Upper lobe of right lung (tissue), 1 donor: ENCODE results near the gene FAM76A. TPM values are rescaled to one million over a fixed set of nuclear protein-coding genes. Genes with fewer than 3 reads are reported as not detected.

ENCODE experiments used
- ATAC-seq: fragments of 200-7000 bp; cut with Tn5 transposase; one replicate; pipeline ENCODE4 v1.9.1; 2020; ENCODE audit warnings: mild to moderate bottlenecking, moderate library complexity
- DNase-seq: peaks from one replicate; pipeline ENCODE4 v3.0.0-alpha.2; 2020
- H3K27ac ChIP-seq: fragments of 200-600 bp; one replicate; pipeline ENCODE4 v1.8.0; 2022
- H3K27me3 ChIP-seq: fragments of 200-600 bp; one replicate; pipeline ENCODE4 v1.8.0; 2022; ENCODE audit warnings: mild to moderate bottlenecking
- H3K36me3 ChIP-seq: fragments of 200-600 bp; one replicate; pipeline ENCODE4 v1.8.0; 2022
- H3K4me1 ChIP-seq: fragments of 200-600 bp; one replicate; pipeline ENCODE4 v1.8.0; 2022
- H3K4me3 ChIP-seq: fragments of 200-600 bp; one replicate; pipeline ENCODE4 v1.8.0; 2022; ENCODE audit warnings: mild to moderate bottlenecking
- H3K9me3 ChIP-seq: fragments of 200-600 bp; one replicate; pipeline ENCODE4 v1.8.0; 2022
- CTCF ChIP-seq: fragments of 200-600 bp; IDR thresholded peaks from one replicate; pipeline ENCODE4 v1.8.0; 2022; ENCODE audit warnings: antibody characterized with exemption
- intact Hi-C: fragments of 100-400 bp; cut with DNase I; formaldehyde crosslinking; loops from one replicate; pipeline ENCODE4 v1.11.0; 2022
- total RNA-seq: library from RNA; stranded (reverse); fragmentation: NEBNext Ultra II Directional; extraction: Animal tissue kit (Norgen Biotek cat#: 25700); gene quantifications from one replicate; pipeline ENCODE4 v1.2.1, GENCODE V29; 2021
- donor health status: DM: no; HTN: yes; CAD: no; lungs with severe emphysema.

Gene FAM76A
- total RNA-seq, 1 donor from 2014 or later = 23.3 TPM

DNA sequence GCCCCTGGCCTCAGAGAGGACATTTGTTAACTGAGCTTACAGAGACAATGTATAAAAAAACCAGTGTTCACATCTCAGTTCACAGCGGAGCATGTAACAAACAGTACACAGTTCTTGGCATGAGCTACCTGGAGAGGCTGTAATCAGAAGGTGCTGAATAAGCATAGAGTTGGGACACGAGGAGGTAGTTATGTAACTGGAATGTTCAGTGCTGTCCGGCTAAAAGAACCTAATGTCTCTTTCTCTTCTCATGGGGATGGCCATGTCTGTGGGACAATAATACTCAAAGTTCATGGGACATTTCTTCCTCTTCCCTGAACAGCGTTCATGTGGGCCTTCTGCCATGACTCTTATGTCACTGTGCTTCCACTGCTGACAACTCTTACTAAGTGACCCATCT, 30.1 kb downstream of the FAM76A start:
- Histone ChIP-seq H3K4me3 (no peak overlapping the region), H3K36me3 (peaks cover 67% of the 10 kb centered on the region), H3K27ac (no peak overlapping the region), H3K4me1 (no peaks in the 10 kb centered on the region), H3K9me3 (no peaks in the 10 kb centered on the region), H3K27me3 (no peaks in the 10 kb centered on the region)
- no peak for TF ChIP-seq CTCF
- ATAC-seq = no peak
- intact Hi-C loops = no loop called here
- DNase-seq = no peak

DNA sequence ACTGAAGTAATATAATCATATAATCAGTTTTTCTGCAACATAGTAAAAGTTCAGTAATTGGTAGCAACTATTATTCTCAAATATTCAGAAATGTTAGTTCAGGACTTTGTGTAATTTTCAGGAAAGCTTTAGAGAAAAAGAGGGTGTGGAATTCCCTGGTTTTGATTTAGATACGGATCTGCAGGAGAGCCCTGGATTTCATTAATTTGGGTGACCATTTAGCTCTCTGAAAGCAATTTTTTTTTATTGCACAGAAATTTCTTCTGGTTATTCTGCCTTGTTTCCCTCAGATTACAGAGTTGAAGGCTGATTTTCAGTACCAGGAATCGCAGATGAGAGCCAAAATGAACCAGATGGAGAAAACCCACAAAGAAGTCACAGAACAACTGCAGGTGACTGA, 33.5 kb downstream of the FAM76A start:
- H3K27me3 ChIP-seq = no peaks in the 10 kb centered on the region
- TF ChIP-seq CTCF = no peak
- DNase-seq (no peak), ATAC-seq (no peak)
- H3K4me3 ChIP-seq = no peak overlapping the region
- H3K36me3 ChIP-seq = peaks cover 64% of the 10 kb centered on the region
- intact Hi-C loops = no loop called here
- no peaks in the 10 kb centered on the region for H3K9me3 ChIP-seq
- H3K27ac ChIP-seq = no peak overlapping the region
- no peaks in the 10 kb centered on the region for H3K4me1 ChIP-seq

- Histone ChIP-seq H3K4me3 (no peak overlapping the region), H3K36me3 (peaks cover 54% of the 10 kb centered on the region), H3K27ac (no peak overlapping the region), H3K9me3 (no peaks in the 10 kb centered on the region), H3K27me3 (no peaks in the 10 kb centered on the region), H3K4me1 (no peaks in the 10 kb centered on the region)
- DNase-seq (no peak), ATAC-seq (peak; percentile 52)
- intact Hi-C loops = no loop called here
- peak; percentile 12 for TF ChIP-seq CTCF
Measured at GRCh38 chr1:27760426-27760825, 34.7 kb downstream of the FAM76A start.

GRCh38 chr1:27762033-27762432, 36.3 kb downstream of the FAM76A start:
- no peaks in the 10 kb centered on the region for H3K27me3 ChIP-seq
- H3K9me3 ChIP-seq = no peaks in the 10 kb centered on the region
- no peak for TF ChIP-seq CTCF
- intact Hi-C loops = no loop called here
- H3K4me1 ChIP-seq = no peaks in the 10 kb centered on the region
- no peak for ATAC-seq
- no peak for DNase-seq
- H3K27ac ChIP-seq = no peak overlapping the region
- no peak overlapping the region for H3K4me3 ChIP-seq
- H3K36me3 ChIP-seq = peaks cover 39% of the 10 kb centered on the region

- H3K27me3 ChIP-seq = no peaks in the 10 kb centered on the region
- H3K4me1 ChIP-seq = no peaks in the 10 kb centered on the region
- no peak overlapping the region for H3K4me3 ChIP-seq
- intact Hi-C loops = no loop called here
- no peak for ATAC-seq
- no peak overlapping the region for H3K27ac ChIP-seq
- peaks cover 34% of the 10 kb centered on the region for H3K36me3 ChIP-seq
- no peak for DNase-seq
- no peaks in the 10 kb centered on the region for H3K9me3 ChIP-seq
- TF ChIP-seq CTCF = no peak
Measured at GRCh38 chr1:27763358-27763757, 37.6 kb downstream of the FAM76A start.

GRCh38 chr1:27770293-27770830, 44.6 kb downstream of the FAM76A start:
- TF ChIP-seq CTCF = no peak
- intact Hi-C loops = no loop called here
- H3K36me3 ChIP-seq = no peaks in the 10 kb centered on the region
- H3K4me1 ChIP-seq = peaks cover 15% of the 10 kb centered on the region
- ATAC-seq = no peak
- no peak overlapping the region for H3K4me3 ChIP-seq
- DNase-seq = no peak
- no peak overlapping the region for H3K27ac ChIP-seq
- H3K27me3 ChIP-seq = no peaks in the 10 kb centered on the region
- no peaks in the 10 kb centered on the region for H3K9me3 ChIP-seq
